Neural cell (in vitro differentiated cells): ENCODE data around the gene CAVIN3. TPM values are rescaled to one million over a fixed set of nuclear protein-coding genes. Genes with fewer than 3 reads are reported as not detected.

ENCODE experiments used
- H2AFZ ChIP-seq: fragments of 200-600, 300-800 bp; sonication (generic), shearing (Covaris generic); 2 replicates; pipeline ENCODE4 v1.6.0; 2014; ENCODE audit warnings: low read depth, mild to moderate bottlenecking, antibody characterized with exemption, low read length, moderate library complexity
- H3F3A ChIP-seq: fragments of 200-600 bp; shearing (Covaris generic); 2 replicates; pipeline ENCODE4 v1.6.1; 2016; ENCODE audit warnings: mild to moderate bottlenecking, moderate library complexity, mixed read lengths, antibody characterized with exemption, low read length; ENCODE audit not compliant: insufficient read depth, poor library complexity, severe bottlenecking
- H3K27ac ChIP-seq: fragments of 200-600, 300-800 bp; sonication (generic), shearing (Covaris generic); 2 replicates; pipeline ENCODE4 v1.5.1; 2014; ENCODE audit warnings: mild to moderate bottlenecking, low read length, moderate library complexity
- H3K27me3 ChIP-seq: fragments of 300-800, 200-600 bp; sonication (generic), shearing (Covaris generic); 2 replicates; pipeline ENCODE4 v1.6.0; 2014; ENCODE audit warnings: mild to moderate bottlenecking, low read depth, low read length, moderate library complexity; ENCODE audit not compliant: insufficient read depth
- H3K36me3 ChIP-seq: fragments of 300-800, 200-600 bp; sonication (generic), shearing (Covaris generic); 2 replicates; pipeline ENCODE4 v1.5.1; 2014; ENCODE audit warnings: mild to moderate bottlenecking, antibody characterized with exemption, low read length, moderate library complexity; ENCODE audit not compliant: insufficient read depth
- H3K4me2 ChIP-seq: fragments of 300-800, 200-600 bp; sonication (generic), shearing (Covaris generic); 2 replicates; pipeline ENCODE4 v1.6.0; 2014; ENCODE audit warnings: mild to moderate bottlenecking, low read length
- H3K4me3 ChIP-seq: fragments of 300-800, 200-600 bp; sonication (generic), shearing (Covaris generic); 2 replicates; pipeline ENCODE4 v1.5.1; 2014; ENCODE audit warnings: mild to moderate bottlenecking, low read length, moderate library complexity
- H3K79me2 ChIP-seq: fragments of 200-600 bp; shearing (Covaris generic); replicated peaks from 2 replicates; pipeline ENCODE4 v1.6.0; 2014; ENCODE audit warnings: mild to moderate bottlenecking, low read length, moderate library complexity; ENCODE audit not compliant: insufficient read depth
- H3K9ac ChIP-seq: fragments of 300-800, 200-600 bp; sonication (generic), shearing (Covaris generic); 2 replicates; pipeline ENCODE4 v1.6.1; 2016; ENCODE audit warnings: mild to moderate bottlenecking, low read length, mixed read lengths
- H3K9me2 ChIP-seq: fragments of 200-600 bp; shearing (Covaris generic); 2 replicates; pipeline ENCODE4 v1.6.1; 2016; ENCODE audit warnings: mild to moderate bottlenecking, low read length, mixed read lengths; ENCODE audit not compliant: insufficient read depth
- H3K9me3 ChIP-seq: fragments of 200-600, 300-800 bp; sonication (generic), shearing (Covaris generic); 2 replicates; pipeline ENCODE4 v1.6.1; 2016; ENCODE audit warnings: mild to moderate bottlenecking, mixed run types, low read length, moderate library complexity, mixed read lengths
- H4K20me1 ChIP-seq: fragments of 200-600 bp; shearing (Covaris generic); 2 replicates; pipeline ENCODE4 v1.6.1; 2016; ENCODE audit warnings: mild to moderate bottlenecking, mixed run types; ENCODE audit not compliant: insufficient read depth
- CTCF ChIP-seq: fragments of 450-650 bp; IDR thresholded peaks from 2 replicates; pipeline ENCODE4 v1.5.1; 2014; ENCODE audit warnings: antibody characterized with exemption, mild to moderate bottlenecking, moderate library complexity; ENCODE audit not compliant: poor library complexity, severe bottlenecking
- EP300 ChIP-seq: fragments of 450-650 bp; conservative IDR thresholded peaks from 2 replicates; pipeline ENCODE4 v1.6.1; 2014; ENCODE audit warnings: antibody characterized with exemption, mild to moderate bottlenecking, moderate library complexity; ENCODE audit not compliant: poor library complexity, severe bottlenecking
- EZH2 ChIP-seq: fragments of 200-600, 300-800 bp; shearing (Covaris generic), sonication (generic); IDR thresholded peaks from 2 replicates; pipeline ENCODE4 v1.6.1; 2014; ENCODE audit warnings: antibody characterized with exemption, low read length, borderline replicate concordance, mild to moderate bottlenecking; ENCODE audit not compliant: insufficient read depth, poor library complexity, severe bottlenecking
- MXI1 ChIP-seq: fragments of 450-650 bp; conservative IDR thresholded peaks from 2 replicates; pipeline ENCODE4 v1.6.1; 2014; ENCODE audit warnings: antibody characterized with exemption, mild to moderate bottlenecking; ENCODE audit not compliant: poor library complexity, severe bottlenecking
- POLR2AphosphoS5 ChIP-seq: IDR thresholded peaks from 2 replicates; pipeline ENCODE4 v1.6.1; 2012
- RAD21 ChIP-seq: fragments of 450-650 bp; conservative IDR thresholded peaks from 2 replicates; pipeline ENCODE4 v1.6.1; 2014; ENCODE audit warnings: antibody characterized with exemption, mild to moderate bottlenecking, moderate library complexity
- REST ChIP-seq: IDR thresholded peaks from 2 replicates; pipeline ENCODE4 v1.6.1; 2012; ENCODE audit warnings: borderline replicate concordance
- SMC3 ChIP-seq: fragments of 450-650 bp; conservative IDR thresholded peaks from 2 replicates; pipeline ENCODE4 v1.6.1; 2014; ENCODE audit warnings: antibody characterized with exemption, mild to moderate bottlenecking, moderate library complexity; ENCODE audit not compliant: poor library complexity
- TAF1 ChIP-seq: IDR thresholded peaks from 2 replicates; pipeline ENCODE4 v1.6.1; 2012; ENCODE audit warnings: low read depth
- polyA plus RNA-seq: library from polyadenylated mRNA; depleted of rRNA; stranded (reverse); fragments of >200 nt; gene quantifications from 2 replicates; pipeline ENCODE4 v1.2.3, GENCODE V29; 2014

CAVIN3 gene
- polyA plus RNA-seq, 1 donor from 2014 or later, result not detected

GRCh38 chr11:6273188-6273587, 47.1 kb downstream of the CAVIN3 start:
- H3K4me2 ChIP-seq, result no peak overlapping the region
- H3K27me3 ChIP-seq, result no peaks in the 10 kb centered on the region
- no peak for TF ChIP-seq POLR2AphosphoS5
- TF ChIP-seq EP300, result no peak
- TF ChIP-seq REST, result no peak
- TF ChIP-seq TAF1, result no peak
- no peak for TF ChIP-seq MXI1
- no peak for TF ChIP-seq RAD21
- TF ChIP-seq EZH2, result no peak
- no peak for TF ChIP-seq CTCF
- no peak for TF ChIP-seq SMC3
- H3K79me2 ChIP-seq, result no peaks in the 10 kb centered on the region
- no peaks in the 10 kb centered on the region for H3K36me3 ChIP-seq
- H3K9me3 ChIP-seq, result no peaks in the 10 kb centered on the region
- no peak overlapping the region for H2AFZ ChIP-seq
- H3K27ac ChIP-seq, result no peak overlapping the region
- no peaks in the 10 kb centered on the region for H3F3A ChIP-seq
- no peak overlapping the region for H3K4me3 ChIP-seq
- no peak overlapping the region for H3K9ac ChIP-seq
- H3K9me2 ChIP-seq, result no peaks in the 10 kb centered on the region
- no peaks in the 10 kb centered on the region for H4K20me1 ChIP-seq

GRCh38 chr11:6271598-6271997, 48.7 kb downstream of the CAVIN3 start:
- Histone ChIP-seq H3K4me3 (no peak overlapping the region), H3K9me2 (no peaks in the 10 kb centered on the region), H3K9me3 (no peaks in the 10 kb centered on the region), H3K36me3 (no peaks in the 10 kb centered on the region), H3K4me2 (no peak overlapping the region), H3K9ac (no peak overlapping the region), H3K27ac (no peak overlapping the region), H3F3A (no peaks in the 10 kb centered on the region), H4K20me1 (no peaks in the 10 kb centered on the region), H3K27me3 (no peaks in the 10 kb centered on the region), H3K79me2 (no peaks in the 10 kb centered on the region), H2AFZ (no peak overlapping the region)
- no peak for TF ChIP-seq SMC3
- no peak for TF ChIP-seq RAD21
- no peak for TF ChIP-seq EZH2
- no peak for TF ChIP-seq MXI1
- TF ChIP-seq EP300, result no peak
- no peak for TF ChIP-seq CTCF
- no peak for TF ChIP-seq REST
- TF ChIP-seq POLR2AphosphoS5, result no peak
- no peak for TF ChIP-seq TAF1
